GM12865 (cell line): ENCODE measurements around the gene VIP.

ENCODE experiments used
- DNase-seq: peaks from one replicate; pipeline ENCODE4 v3.0.0; 2010; ENCODE audit warnings: low read depth
- H3K4me3 ChIP-seq: 2 replicates; pipeline ENCODE4 v1.5.1; 2011; ENCODE audit warnings: mild to moderate bottlenecking, low read depth, low read length, control low read depth
- CTCF ChIP-seq: IDR thresholded peaks from 2 replicates; pipeline ENCODE4 v1.5.1; 2011; ENCODE audit warnings: low read length, control low read depth, low read depth, inconsistent platforms; ENCODE audit not compliant: insufficient read depth; ENCODE audit errors: missing control alignments

The VIP gene

GRCh38 chr6:152746172-152746553 lies 4.4 kb upstream of the VIP start:
- DNase-seq: no peak
- no peak for TF ChIP-seq CTCF
- no peak overlapping the region for H3K4me3 ChIP-seq

GRCh38 chr6:152748843-152749242 lies 1.8 kb upstream of the VIP start:
- TF ChIP-seq CTCF: no peak
- no peak for DNase-seq
- no peak overlapping the region for H3K4me3 ChIP-seq

DNA sequence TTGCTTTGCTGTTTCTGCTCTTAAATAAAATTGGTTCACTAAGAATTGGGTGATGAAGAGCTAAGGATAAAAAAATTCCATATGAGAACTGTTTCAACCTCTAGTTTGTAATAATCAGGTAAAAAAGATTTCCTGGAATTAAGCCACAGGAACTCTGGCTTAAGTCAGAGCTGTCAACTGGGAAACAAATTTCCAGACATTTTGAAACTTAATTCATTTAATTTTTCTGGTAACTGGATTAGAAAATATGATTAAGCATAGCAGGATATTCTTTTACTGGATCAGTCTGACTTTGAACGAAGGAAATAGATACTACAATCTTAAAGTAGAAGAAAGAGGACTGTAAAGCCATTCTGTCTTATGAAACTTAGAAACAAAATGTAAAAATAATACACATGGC lies 1.3 kb upstream of the VIP start:
- TF ChIP-seq CTCF: no peak
- DNase-seq: no peak
- no peak overlapping the region for H3K4me3 ChIP-seq

DNA sequence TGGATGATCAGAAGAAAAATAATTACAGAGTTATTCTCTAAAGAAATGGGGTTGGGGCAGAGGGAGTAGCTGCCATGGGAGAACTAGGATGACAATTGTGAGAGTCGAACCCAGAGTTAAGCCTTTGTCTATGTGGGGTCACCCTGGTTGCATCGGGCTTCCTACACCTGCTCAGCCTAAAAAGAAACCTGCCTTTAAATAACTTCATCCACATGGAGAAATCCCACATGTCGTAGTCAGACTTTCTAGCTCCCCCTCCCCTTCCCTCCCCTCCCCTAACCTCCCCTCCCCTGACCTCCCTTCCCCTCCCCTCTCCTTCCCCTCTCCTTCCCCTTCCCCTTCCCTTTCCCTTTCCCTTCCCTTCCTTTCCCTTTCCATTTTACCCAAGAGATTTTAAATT lies 14.7 kb downstream of the VIP start:
- DNase-seq: no peak

DNA sequence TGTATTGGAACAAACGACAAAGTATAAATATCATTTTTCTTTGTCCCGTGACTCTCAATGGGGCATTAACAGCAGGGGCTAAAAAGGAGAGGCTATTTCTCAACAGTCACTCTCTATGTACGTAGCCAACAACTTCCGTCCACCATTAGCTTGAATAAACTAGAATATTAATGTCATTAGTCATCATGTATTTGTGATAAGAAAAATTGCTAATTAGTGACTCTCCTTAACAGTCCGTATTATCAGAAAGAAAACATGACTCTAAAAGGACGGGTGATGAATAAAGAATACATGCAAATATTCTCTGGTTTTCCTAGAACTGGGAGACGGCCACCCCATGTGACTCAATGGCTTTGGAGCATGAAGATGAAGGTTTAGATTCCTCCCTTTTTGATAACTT lies 18.6 kb downstream of the VIP start:
- H3K4me3 ChIP-seq: no peak overlapping the region
- no peak for DNase-seq
- TF ChIP-seq CTCF: no peak

More for the DNA sequence above, 14.7 kb downstream of the VIP start:
- no peak overlapping the region for H3K4me3 ChIP-seq
- no peak for TF ChIP-seq CTCF

- TF ChIP-seq CTCF: no peak
- H3K4me3 ChIP-seq: no peak overlapping the region
- no peak for DNase-seq
These were observed 19.4 kb downstream of the VIP start for GRCh38 chr6:152769993-152770392.

GRCh38 chr6:152771061-152771687 lies 20.6 kb downstream of the VIP start:
- TF ChIP-seq CTCF: no peak
- DNase-seq: no peak
- H3K4me3 ChIP-seq: no peak overlapping the region
